ENCODE measurements around the gene MCM10.
"Not testable (repeated sequence)": the region's sequence is repeated elsewhere in the genome, so short reads cannot be mapped to it uniquely, and the experiment has no call there.

MCM10 gene

GRCh38 chr10:13160934-13161856 is at the start of gene MCM10:
Gene MCM10 (plus strand): TSS chr10:13161558. CDS start chr10:13164203, 2,645 bp downstream.
- peak; percentile 100 for DNase-seq

- DNase-seq: no peak
These were observed 47.8 kb upstream of the MCM10 start for GRCh38 chr10:13113544-13113943.

GRCh38 chr10:13115832-13116803 is 45.2 kb upstream of the MCM10 start:
- DNase-seq: no peak

GRCh38 chr10:13117841-13118783 is 43.2 kb upstream of the MCM10 start:
- no peak for DNase-seq

- no peak for DNase-seq
These were observed 42.5 kb upstream of the MCM10 start for GRCh38 chr10:13118784-13119410.

- DNase-seq: no peak
These were observed 40.4 kb upstream of the MCM10 start for GRCh38 chr10:13120786-13121499.

- no peak for DNase-seq
These were observed 39.9 kb upstream of the MCM10 start for GRCh38 chr10:13121500-13121854.

GRCh38 chr10:13136651-13137050 is 24.7 kb upstream of the MCM10 start:
- DNase-seq: no peak

- no peak for DNase-seq
These were observed 22.2 kb upstream of the MCM10 start for GRCh38 chr10:13139150-13139549.

GRCh38 chr10:13139676-13140075 is 21.7 kb upstream of the MCM10 start:
- no peak for DNase-seq

- no peak for DNase-seq
These were observed 20.6 kb upstream of the MCM10 start for GRCh38 chr10:13140627-13141190.

- no peak for DNase-seq
These were observed 17.6 kb upstream of the MCM10 start for GRCh38 chr10:13143766-13144165.

GRCh38 chr10:13144814-13145213 is 16.5 kb upstream of the MCM10 start:
- no peak for DNase-seq

GRCh38 chr10:13146379-13146778 is 15.0 kb upstream of the MCM10 start:
- no peak for DNase-seq

GRCh38 chr10:13147161-13147560 is 14.2 kb upstream of the MCM10 start:
- no peak for DNase-seq

GRCh38 chr10:13152296-13152695 is 9.1 kb upstream of the MCM10 start:
- DNase-seq: peak; percentile 18

GRCh38 chr10:13155860-13156259 is 5.5 kb upstream of the MCM10 start:
- not testable (repeated sequence) for DNase-seq

GRCh38 chr10:13158401-13158800 is 3.0 kb upstream of the MCM10 start:
- no peak for DNase-seq

- DNase-seq: peak; percentile 68
These were observed 506 bp downstream of the MCM10 start for GRCh38 chr10:13161857-13162271.

GRCh38 chr10:13163859-13164258 is 2.5 kb downstream of the MCM10 start:
- DNase-seq: no peak

- no peak for DNase-seq
These were observed 3.8 kb downstream of the MCM10 start for GRCh38 chr10:13165177-13165576.

Data from DMS53 (cell line).